ENCODE data around the gene FAM163A. TPM values are rescaled to one million over a fixed set of nuclear protein-coding genes. Genes with fewer than 3 reads are reported as not detected.

Gene FAM163A
- total RNA-seq, 1 experiment from 2014 or later: not detected

- no peaks in the 10 kb centered on the region for H3K4me1 Mint-ChIP-seq (ENCODE audit: low read depth, unreplicated experiment)
- H3K36me3 Mint-ChIP-seq (ENCODE audit: insufficient read depth, unreplicated experiment): no peaks in the 10 kb centered on the region
- CTCF ChIA-PET: no interaction called here
- no peaks in the 10 kb centered on the region for H3K9me3 Mint-ChIP-seq (ENCODE audit: unreplicated experiment)
- TF ChIP-seq CTCF (IDR thresholded peaks at IDR 0.05; ENCODE audit: insufficient read depth in 1 of 2, low read depth in 1 of 2, low read length in 1 of 2, severe bottlenecking in 1 of 2, unreplicated experiment in 1 of 2): no peak
- Histone ChIP-seq H3K36me3 (ENCODE audit: control insufficient read depth, insufficient read depth, low read length) (no peaks in the 10 kb centered on the region), H3K4me3 (ENCODE audit: low read depth, low read length) (no peak overlapping the region), H3K4me1 (0 out of 2 replicates have a peak, but pooled peaks cover 3% of the 10 kb centered on the region), H3K27me3 (replicated peaks; ENCODE audit: control insufficient read depth, insufficient read depth, low read length) (no peaks in the 10 kb centered on the region; the same call in 1 of the 2 replicates), H3K9me3 (no peaks in the 10 kb centered on the region)
- H3K27ac Mint-ChIP-seq (ENCODE audit: unreplicated experiment): no peak overlapping the region
- no peak overlapping the region for H3K4me3 Mint-ChIP-seq (ENCODE audit: unreplicated experiment)
- intact Hi-C loops (cut with micrococcal nuclease; ENCODE audit: unreplicated experiment): no loop called here
- DNase-seq: no peak
- H3K27me3 Mint-ChIP-seq (ENCODE audit: insufficient read depth, unreplicated experiment): peaks cover 3% of the 10 kb centered on the region
- no TSS peak for BruUV-seq (replicated peaks)
- POLR2A ChIA-PET: no interaction called here
Observed at GRCh38 chr1:179793281-179793680, 50.2 kb downstream of the FAM163A start.

- Histone ChIP-seq H3K4me3 (ENCODE audit: low read depth, low read length) (no peak overlapping the region), H3K27me3 (replicated peaks; ENCODE audit: control insufficient read depth, insufficient read depth, low read length) (no peaks in the 10 kb centered on the region; the same call in 1 of the 2 replicates), H3K4me1 (0 out of 2 replicates have a peak, but pooled peaks cover 3% of the 10 kb centered on the region), H3K36me3 (ENCODE audit: control insufficient read depth, insufficient read depth, low read length) (no peaks in the 10 kb centered on the region), H3K9me3 (no peaks in the 10 kb centered on the region)
- TF ChIP-seq CTCF (IDR thresholded peaks at IDR 0.05; ENCODE audit: insufficient read depth in 1 of 2, low read depth in 1 of 2, low read length in 1 of 2, severe bottlenecking in 1 of 2, unreplicated experiment in 1 of 2): no peak
- Mint-ChIP-seq H3K27ac (ENCODE audit: unreplicated experiment) (no peak overlapping the region), H3K4me1 (ENCODE audit: low read depth, unreplicated experiment) (no peaks in the 10 kb centered on the region), H3K4me3 (ENCODE audit: unreplicated experiment) (no peak overlapping the region), H3K36me3 (ENCODE audit: insufficient read depth, unreplicated experiment) (no peaks in the 10 kb centered on the region), H3K9me3 (ENCODE audit: unreplicated experiment) (no peaks in the 10 kb centered on the region), H3K27me3 (ENCODE audit: insufficient read depth, unreplicated experiment) (peaks cover 3% of the 10 kb centered on the region)
- ChIA-PET POLR2A (no interaction called here), CTCF (no interaction called here)
- no peak for DNase-seq
- BruUV-seq (replicated peaks): no TSS peak
- intact Hi-C loops (cut with micrococcal nuclease; ENCODE audit: unreplicated experiment): no loop called here
Observed at GRCh38 chr1:179794146-179794545, 51.1 kb downstream of the FAM163A start.

GRCh38 chr1:179794669-179795068 lies 51.6 kb downstream of the FAM163A start:
- POLR2A ChIA-PET: no interaction called here
- no peaks in the 10 kb centered on the region for H3K9me3 Mint-ChIP-seq (ENCODE audit: unreplicated experiment)
- H3K27ac Mint-ChIP-seq (ENCODE audit: unreplicated experiment): no peak overlapping the region
- Histone ChIP-seq H3K36me3 (ENCODE audit: control insufficient read depth, insufficient read depth, low read length) (no peaks in the 10 kb centered on the region), H3K27me3 (replicated peaks; ENCODE audit: control insufficient read depth, insufficient read depth, low read length) (no peaks in the 10 kb centered on the region; the same call in 1 of the 2 replicates), H3K4me3 (ENCODE audit: low read depth, low read length) (no peak overlapping the region), H3K9me3 (no peaks in the 10 kb centered on the region), H3K4me1 (0 out of 2 replicates have a peak, but pooled peaks cover 3% of the 10 kb centered on the region)
- CTCF ChIA-PET: no interaction called here
- H3K4me3 Mint-ChIP-seq (ENCODE audit: unreplicated experiment): no peak overlapping the region
- no TSS peak for BruUV-seq (replicated peaks)
- DNase-seq: no peak
- TF ChIP-seq CTCF (IDR thresholded peaks at IDR 0.05; ENCODE audit: insufficient read depth in 1 of 2, low read depth in 1 of 2, low read length in 1 of 2, severe bottlenecking in 1 of 2, unreplicated experiment in 1 of 2): no peak
- H3K36me3 Mint-ChIP-seq (ENCODE audit: insufficient read depth, unreplicated experiment): no peaks in the 10 kb centered on the region
- intact Hi-C loops (cut with micrococcal nuclease; ENCODE audit: unreplicated experiment): no loop called here
- H3K4me1 Mint-ChIP-seq (ENCODE audit: low read depth, unreplicated experiment): no peaks in the 10 kb centered on the region
- H3K27me3 Mint-ChIP-seq (ENCODE audit: insufficient read depth, unreplicated experiment): no peaks in the 10 kb centered on the region
